ENCODE data around the gene KRTAP10-11.
"Not testable (repeated sequence)": the region's sequence is repeated elsewhere in the genome, so short reads cannot be mapped to it uniquely, and the experiment has no call there.

Gene KRTAP10-11

GRCh38 chr21:44615911-44616590 is 30.2 kb upstream of the KRTAP10-11 start:
- no peak for DNase-seq

- no peak for DNase-seq
Observed at GRCh38 chr21:44616591-44616926, 29.7 kb upstream of the KRTAP10-11 start.

- no peak for DNase-seq
Observed at GRCh38 chr21:44617071-44617501, 29.1 kb upstream of the KRTAP10-11 start.

GRCh38 chr21:44618504-44618903 is 27.7 kb upstream of the KRTAP10-11 start:
- DNase-seq = no peak

GRCh38 chr21:44618909-44619308 is 27.3 kb upstream of the KRTAP10-11 start:
- no peak for DNase-seq

- no peak for DNase-seq
Observed at GRCh38 chr21:44619886-44620285, 26.3 kb upstream of the KRTAP10-11 start.

- no peak for DNase-seq
Observed at GRCh38 chr21:44623575-44623974, 22.6 kb upstream of the KRTAP10-11 start.

- DNase-seq = no peak
Observed at GRCh38 chr21:44625756-44626155, 20.5 kb upstream of the KRTAP10-11 start.

GRCh38 chr21:44626262-44626661 is 20.0 kb upstream of the KRTAP10-11 start:
- no peak for DNase-seq

GRCh38 chr21:44626673-44627143 is 19.5 kb upstream of the KRTAP10-11 start, which contains the start of gene KRTAP10-9:
KRTAP10-9 (plus strand) TSS chr21:44627093; CDS start chr21:44627172, 79 bp downstream.
- DNase-seq = no peak

- not testable (repeated sequence) for DNase-seq
Observed at GRCh38 chr21:44627181-44627822, 18.9 kb upstream of the KRTAP10-11 start.

- DNase-seq = not testable (repeated sequence)
Observed at GRCh38 chr21:44627831-44628233, 18.4 kb upstream of the KRTAP10-11 start.

- DNase-seq = no peak
Observed at GRCh38 chr21:44628707-44629391, 17.4 kb upstream of the KRTAP10-11 start.

- no peak for DNase-seq
Observed at GRCh38 chr21:44630440-44630839, 15.8 kb upstream of the KRTAP10-11 start.

- DNase-seq = no peak
Observed at GRCh38 chr21:44632067-44632466, 14.1 kb upstream of the KRTAP10-11 start.

GRCh38 chr21:44636209-44637017 is 9.8 kb upstream of the KRTAP10-11 start:
- no peak for DNase-seq

- no peak for DNase-seq
Observed at GRCh38 chr21:44637018-44637850, 9.0 kb upstream of the KRTAP10-11 start, which contains the start of gene KRTAP10-10. KRTAP10-10 (plus strand) TSS chr21:44637356; CDS start chr21:44637418, 62 bp downstream.

GRCh38 chr21:44637851-44638348 is 8.3 kb upstream of the KRTAP10-11 start:
- DNase-seq = not testable (repeated sequence)

GRCh38 chr21:44638506-44639330 is 7.5 kb upstream of the KRTAP10-11 start:
- not testable (repeated sequence) for DNase-seq

GRCh38 chr21:44639331-44639655 is 6.9 kb upstream of the KRTAP10-11 start:
- no peak for DNase-seq

- DNase-seq = no peak
Observed at GRCh38 chr21:44640761-44641160, 5.5 kb upstream of the KRTAP10-11 start.
